ENCODE measurements around the gene ORC6. TPM values are rescaled to one million over a fixed set of nuclear protein-coding genes. Genes with fewer than 3 reads are reported as not detected.

The ORC6 gene
- total RNA-seq, 1 experiment from 2014 or later, result 95.0 TPM

DNA sequence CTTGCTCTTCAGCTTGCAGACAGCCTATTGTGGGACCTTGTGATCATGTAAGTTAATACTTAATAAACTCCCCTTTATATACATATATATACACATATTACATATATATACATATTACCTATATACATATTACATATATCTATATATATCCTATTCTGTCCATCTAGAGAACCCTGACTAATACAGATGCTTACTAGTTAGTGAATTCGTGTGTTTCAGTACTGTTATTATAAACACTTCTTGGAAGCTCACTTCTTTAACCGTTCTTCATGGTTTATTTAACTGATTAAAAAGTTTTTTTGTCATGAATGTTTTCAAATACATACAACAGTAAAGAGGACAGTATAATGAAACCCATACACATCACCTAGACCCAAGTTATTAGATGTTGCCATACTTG lies 12.6 kb downstream of the ORC6 start:
- no peaks in the 10 kb centered on the region for H3K27me3 Mint-ChIP-seq (ENCODE audit: low read depth)
- Histone ChIP-seq H3K18ac (ENCODE audit: insufficient read length, low read depth, low read length) (no peak overlapping the region), H2BK15ac (ENCODE audit: low read depth, low read length) (no peak overlapping the region), H2AK5ac (ENCODE audit: insufficient read length, low read length) (no peak overlapping the region), H2BK5ac (ENCODE audit: insufficient read length, low read length) (no peak overlapping the region), H2BK20ac (ENCODE audit: low read depth, low read length, poor library complexity, severe bottlenecking) (no peak overlapping the region), H3K79me2 (ENCODE audit: insufficient read depth, low read length) (no peaks in the 10 kb centered on the region), H3K4me1 (ENCODE audit: insufficient read depth, low read length) (no peaks in the 10 kb centered on the region), H3T11ph (ENCODE audit: low read length) (no peak overlapping the region), H4K5ac (ENCODE audit: insufficient read length, low read depth, low read length) (no peak overlapping the region), H2BK12ac (ENCODE audit: insufficient read length, low read depth, low read length) (no peak overlapping the region), H3K27ac (ENCODE audit: insufficient read length, low read depth, low read length) (no peak overlapping the region), H3K4me2 (ENCODE audit: insufficient read depth, insufficient read length, low read length) (no peak overlapping the region), H3K9me3 (ENCODE audit: control insufficient read depth, low read depth, low read length) (no peaks in the 10 kb centered on the region), H3K27me3 (ENCODE audit: insufficient read depth, low read length) (no peaks in the 10 kb centered on the region), H3K4ac (ENCODE audit: low read depth, low read length) (no peak overlapping the region), H3K9ac (ENCODE audit: extremely low read depth, insufficient read length, low read length) (no peak overlapping the region), H2BK120ac (ENCODE audit: low read depth, low read length, poor library complexity, severe bottlenecking) (no peak overlapping the region), H3K23ac (ENCODE audit: insufficient read length, low read depth, low read length) (no peak overlapping the region), H4K8ac (replicated peaks; ENCODE audit: insufficient read length, low read depth, low read length) (no peak overlapping the region), H3K23me2 (ENCODE audit: insufficient read length, low read depth, low read length, poor library complexity, severe bottlenecking) (no peaks in the 10 kb centered on the region), H3K56ac (ENCODE audit: insufficient read length, low read depth, low read length) (no peak overlapping the region), H3K79me1 (ENCODE audit: insufficient read depth, low read depth, low read length, poor library complexity, severe bottlenecking) (no peaks in the 10 kb centered on the region), H2AFZ (ENCODE audit: low read length) (no peak overlapping the region), H4K91ac (ENCODE audit: insufficient read length, low read depth, low read length) (no peak overlapping the region), H4K20me1 (ENCODE audit: control insufficient read depth, insufficient read depth, insufficient read length) (no peaks in the 10 kb centered on the region), H3K14ac (ENCODE audit: insufficient read depth, low read length) (no peak overlapping the region)
- no peaks in the 10 kb centered on the region for H3K9me3 Mint-ChIP-seq
- no peaks in the 10 kb centered on the region for H3K4me1 Mint-ChIP-seq
- no peak overlapping the region for H3K27ac Mint-ChIP-seq
- H3K36me3 Mint-ChIP-seq (ENCODE audit: insufficient read depth in 1 of 3, low read depth in 3 of 3), result peaks cover 7 to 37% (median 10%) of the 10 kb centered on the region in 3 experiments; a peak in 6 of 7 replicates
- DNase-seq, result no peak
- H3K4me3 Mint-ChIP-seq, result no peak overlapping the region
- no CpG with 5 or more reads among the region's 2 CpGs for WGBS (ENCODE audit: extremely low coverage, insufficient read length, low lambda C conversion rate)
- TF ChIP-seq, protein P1, sequence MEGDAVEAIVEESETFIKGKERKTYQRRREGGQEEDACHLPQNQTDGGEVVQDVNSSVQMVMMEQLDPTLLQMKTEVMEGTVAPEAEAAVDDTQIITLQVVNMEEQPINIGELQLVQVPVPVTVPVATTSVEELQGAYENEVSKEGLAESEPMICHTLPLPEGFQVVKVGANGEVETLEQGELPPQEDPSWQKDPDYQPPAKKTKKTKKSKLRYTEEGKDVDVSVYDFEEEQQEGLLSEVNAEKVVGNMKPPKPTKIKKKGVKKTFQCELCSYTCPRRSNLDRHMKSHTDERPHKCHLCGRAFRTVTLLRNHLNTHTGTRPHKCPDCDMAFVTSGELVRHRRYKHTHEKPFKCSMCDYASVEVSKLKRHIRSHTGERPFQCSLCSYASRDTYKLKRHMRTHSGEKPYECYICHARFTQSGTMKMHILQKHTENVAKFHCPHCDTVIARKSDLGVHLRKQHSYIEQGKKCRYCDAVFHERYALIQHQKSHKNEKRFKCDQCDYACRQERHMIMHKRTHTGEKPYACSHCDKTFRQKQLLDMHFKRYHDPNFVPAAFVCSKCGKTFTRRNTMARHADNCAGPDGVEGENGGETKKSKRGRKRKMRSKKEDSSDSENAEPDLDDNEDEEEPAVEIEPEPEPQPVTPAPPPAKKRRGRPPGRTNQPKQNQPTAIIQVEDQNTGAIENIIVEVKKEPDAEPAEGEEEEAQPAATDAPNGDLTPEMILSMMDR (conservative IDR thresholded peaks at IDR 0.05), result no peak

Measured in H9 (cell line).